Right lobe of liver (tissue), 4 donors: ENCODE measurements around the gene CELF6.

Experiments used
- POLR2A ChIP-seq: fragments of 450-650 bp; IDR thresholded peaks from one replicate; pipeline ENCODE4 v1.6.1; 2017; ENCODE audit warnings: antibody characterized with exemption, mild to moderate bottlenecking
- TF ChIP-seq, protein P1 (sequence below), 4 donors: fragments of 200-600 bp in 3 of 4; fragments of 450-650 bp in 1 of 4; IDR thresholded peaks; one replicate each; pipeline versions ENCODE4 v1.5.1 to v1.8.0; 2016 to 2022; ENCODE audit warnings: antibody characterized with exemption in 4 of 4, mild to moderate bottlenecking in 2 of 4
- donor health status: DM: no; HTN: no; CAD: no.
- donor health status: DM: no; HTN: no; CAD: no.
- donor health status: DM: no; HTN: yes; CAD: no.

DNA sequence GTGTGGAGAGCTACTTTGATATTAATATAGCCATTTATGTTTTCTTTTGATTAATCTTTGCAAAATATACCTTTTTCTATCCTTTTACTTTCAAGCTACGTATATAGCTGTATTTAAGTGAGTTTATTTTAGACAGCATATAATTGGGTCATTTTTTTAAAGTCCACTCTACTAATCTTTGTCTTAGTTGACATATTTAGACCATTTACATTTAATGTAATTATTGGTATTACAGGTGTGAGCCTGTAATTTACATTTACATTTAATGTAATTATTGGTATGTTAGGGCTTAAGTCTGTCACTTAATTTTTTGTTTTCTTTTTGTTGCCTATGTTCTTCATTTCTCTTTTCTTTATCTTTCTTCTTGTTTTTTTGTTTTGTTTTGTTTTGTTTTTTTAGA lies 3.8 kb upstream of the CELF6 start:
- TF ChIP-seq POLR2A: no peak
- TF ChIP-seq, protein P1, sequence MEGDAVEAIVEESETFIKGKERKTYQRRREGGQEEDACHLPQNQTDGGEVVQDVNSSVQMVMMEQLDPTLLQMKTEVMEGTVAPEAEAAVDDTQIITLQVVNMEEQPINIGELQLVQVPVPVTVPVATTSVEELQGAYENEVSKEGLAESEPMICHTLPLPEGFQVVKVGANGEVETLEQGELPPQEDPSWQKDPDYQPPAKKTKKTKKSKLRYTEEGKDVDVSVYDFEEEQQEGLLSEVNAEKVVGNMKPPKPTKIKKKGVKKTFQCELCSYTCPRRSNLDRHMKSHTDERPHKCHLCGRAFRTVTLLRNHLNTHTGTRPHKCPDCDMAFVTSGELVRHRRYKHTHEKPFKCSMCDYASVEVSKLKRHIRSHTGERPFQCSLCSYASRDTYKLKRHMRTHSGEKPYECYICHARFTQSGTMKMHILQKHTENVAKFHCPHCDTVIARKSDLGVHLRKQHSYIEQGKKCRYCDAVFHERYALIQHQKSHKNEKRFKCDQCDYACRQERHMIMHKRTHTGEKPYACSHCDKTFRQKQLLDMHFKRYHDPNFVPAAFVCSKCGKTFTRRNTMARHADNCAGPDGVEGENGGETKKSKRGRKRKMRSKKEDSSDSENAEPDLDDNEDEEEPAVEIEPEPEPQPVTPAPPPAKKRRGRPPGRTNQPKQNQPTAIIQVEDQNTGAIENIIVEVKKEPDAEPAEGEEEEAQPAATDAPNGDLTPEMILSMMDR (IDR thresholded peaks at IDR 0.05): no peak
